ENCODE measurements around the gene C12orf60.

GRCh38 chr12:14765398-14765797 is 38.1 kb upstream of the C12orf60 start:
- TF ChIP-seq SUZ12 (IDR thresholded peaks at IDR 0.05; ENCODE audit: extremely low read depth, insufficient read depth, insufficient read length) (no peak), YY1 (IDR thresholded peaks at IDR 0.05; ENCODE audit: insufficient read depth, insufficient read length) (no peak)
